Raji (cell line): ENCODE results near the gene FGF14.

Experiments
- POLR2A ChIP-seq: IDR thresholded peaks from 2 replicates; pipeline ENCODE4 v1.6.1; 2011; ENCODE audit warnings: low read depth, low read length, control low read depth; ENCODE audit not compliant: insufficient read depth

The FGF14 gene

DNA sequence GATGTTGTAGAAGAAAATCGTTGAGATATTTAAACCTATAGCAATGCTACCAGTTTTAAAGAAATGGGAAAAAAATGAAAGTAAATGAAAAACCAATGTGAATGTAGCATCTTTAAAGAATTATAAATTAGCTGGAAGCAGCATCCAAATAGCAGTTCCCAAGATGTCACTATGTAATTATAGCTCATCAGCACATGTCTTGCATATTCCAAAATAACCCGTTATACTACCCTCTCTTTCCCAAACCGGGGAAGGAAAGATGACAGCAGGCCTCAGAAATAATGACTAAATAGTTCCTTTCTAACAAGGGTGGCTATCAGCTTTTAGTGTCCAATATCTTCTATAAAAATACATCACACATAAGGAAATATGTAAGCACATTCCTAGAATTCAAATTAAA is 140.5 kb downstream of the FGF14 start:
- no peak for TF ChIP-seq POLR2A

DNA sequence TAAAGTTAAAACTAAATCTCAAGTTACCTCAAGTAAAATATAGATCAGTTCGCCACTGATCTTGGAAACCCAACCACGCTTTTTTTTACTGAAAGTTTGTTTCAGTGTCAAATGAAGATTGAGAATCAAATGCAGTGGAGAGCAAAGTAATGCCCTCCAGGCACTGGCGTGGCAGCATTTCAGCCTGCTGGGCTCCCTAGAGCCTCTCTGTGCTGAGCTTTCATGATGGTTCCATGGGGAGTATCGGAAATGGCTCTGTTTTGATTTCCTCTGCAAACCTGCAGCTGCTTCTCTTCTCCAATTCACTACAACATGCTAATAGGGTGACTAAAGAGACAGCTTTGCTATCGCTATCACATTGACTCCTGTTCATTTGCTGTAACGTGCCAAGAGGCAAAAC is 141.6 kb downstream of the FGF14 start:
- no peak for TF ChIP-seq POLR2A

- TF ChIP-seq POLR2A = no peak
Observed at GRCh38 chr13:102255409-102255808, 146.4 kb downstream of the FGF14 start.

DNA sequence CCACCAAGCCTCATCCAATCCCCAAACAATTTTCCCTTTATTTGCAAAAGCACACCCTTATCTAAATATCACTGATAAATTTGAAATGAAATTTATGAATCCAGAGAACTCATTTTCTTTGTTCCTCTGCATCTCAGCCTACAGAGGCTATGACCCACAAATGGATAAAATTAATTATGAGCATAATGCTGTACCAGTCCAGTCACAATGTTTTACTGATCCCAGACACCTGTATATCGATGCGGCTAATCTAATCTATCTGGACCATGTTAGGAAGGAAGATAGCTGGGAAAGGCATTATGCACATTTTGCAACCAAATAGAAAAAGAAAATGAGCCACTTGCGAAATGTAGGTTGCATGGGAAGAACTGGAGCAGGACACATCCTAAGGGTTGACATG is 150.0 kb downstream of the FGF14 start:
- TF ChIP-seq POLR2A = no peak

- no peak for TF ChIP-seq POLR2A
Observed at GRCh38 chr13:102250448-102250847, 151.4 kb downstream of the FGF14 start.

DNA sequence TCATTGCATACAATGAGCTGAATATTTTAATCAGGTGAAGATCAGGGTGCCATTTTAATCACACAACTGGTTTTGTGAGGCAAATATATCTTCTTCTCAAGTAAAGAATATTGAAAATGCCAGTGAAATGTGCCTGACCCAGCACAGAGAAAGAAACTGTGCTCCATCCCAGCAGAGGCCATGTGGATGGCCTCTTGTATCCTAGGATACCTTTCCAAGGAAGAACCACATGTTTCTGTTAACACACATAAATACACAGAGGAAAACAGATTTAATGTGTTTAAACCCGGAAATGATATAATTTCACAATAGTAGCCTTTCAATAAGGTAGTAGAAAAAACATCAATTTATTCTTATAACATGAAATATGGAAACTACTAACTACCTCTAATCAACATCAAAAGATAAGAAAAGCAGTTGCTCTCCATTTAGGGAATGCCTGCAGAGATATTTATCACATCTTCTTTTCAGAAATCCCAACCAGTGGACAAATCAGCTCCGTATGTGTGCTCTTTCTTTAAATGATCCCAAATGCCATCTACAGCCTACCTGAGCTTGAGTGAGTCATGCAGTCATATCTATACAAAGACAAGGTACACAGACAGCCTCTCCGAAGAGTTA is 157.1 kb downstream of the FGF14 start:
- no peak for TF ChIP-seq POLR2A

DNA sequence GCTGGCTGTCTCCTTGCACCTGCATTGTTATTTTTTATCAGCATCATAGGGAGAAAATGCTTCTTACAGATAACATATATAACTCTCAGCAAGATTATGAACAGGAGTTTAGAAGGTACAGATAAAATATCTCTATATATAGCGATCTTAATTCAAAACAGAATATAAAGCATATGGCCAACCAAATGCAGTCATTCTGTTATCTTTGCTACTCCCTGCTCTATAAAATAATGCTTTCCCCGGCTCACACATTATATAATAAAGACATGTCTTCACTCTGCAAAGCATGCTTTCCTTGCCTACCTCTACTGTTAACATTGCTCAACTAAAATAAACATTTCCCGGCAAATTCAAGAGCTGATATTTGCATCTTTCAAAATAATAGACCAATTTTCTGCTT is 161.7 kb downstream of the FGF14 start:
- TF ChIP-seq POLR2A = no peak

DNA sequence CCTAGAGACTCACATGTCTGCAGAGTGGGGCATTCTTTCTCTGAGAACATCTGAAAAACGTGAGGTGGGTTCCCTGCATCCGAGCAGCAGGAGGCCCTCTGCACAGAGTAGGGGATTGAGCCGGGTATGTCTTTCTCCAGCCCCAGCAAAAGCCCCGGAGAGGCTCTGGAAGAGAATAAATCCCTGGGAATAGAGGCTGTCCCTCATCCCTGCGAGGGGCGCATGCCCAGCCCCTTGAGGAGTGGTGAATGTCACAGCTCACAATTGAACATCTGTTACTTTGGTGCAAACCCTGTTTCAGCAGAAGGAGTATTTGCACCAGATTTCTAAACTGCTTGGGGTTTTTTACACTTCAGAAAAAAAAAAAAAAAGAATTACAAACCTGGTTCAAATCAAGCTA is 164.6 kb downstream of the FGF14 start:
- TF ChIP-seq POLR2A = no peak

DNA sequence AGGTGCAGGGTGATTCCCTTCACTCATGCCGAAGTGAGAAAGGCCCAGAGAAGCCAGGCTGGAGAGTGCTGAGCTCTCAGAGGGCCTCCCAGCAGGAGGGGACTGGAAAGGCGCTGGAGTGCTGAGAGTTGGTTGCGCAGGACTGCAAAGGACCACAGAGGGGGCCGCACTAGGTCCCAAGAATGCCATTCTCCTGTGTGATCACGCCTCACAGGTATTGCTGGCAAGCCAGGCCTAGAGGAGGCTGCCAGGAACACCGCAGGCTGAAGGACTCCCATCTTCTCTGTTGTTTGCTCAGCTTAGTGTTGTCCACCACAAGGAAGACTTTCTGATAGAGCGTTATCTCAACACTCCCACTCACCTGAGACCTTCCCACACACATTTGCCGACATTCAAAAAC is 165.0 kb downstream of the FGF14 start:
- no peak for TF ChIP-seq POLR2A

DNA sequence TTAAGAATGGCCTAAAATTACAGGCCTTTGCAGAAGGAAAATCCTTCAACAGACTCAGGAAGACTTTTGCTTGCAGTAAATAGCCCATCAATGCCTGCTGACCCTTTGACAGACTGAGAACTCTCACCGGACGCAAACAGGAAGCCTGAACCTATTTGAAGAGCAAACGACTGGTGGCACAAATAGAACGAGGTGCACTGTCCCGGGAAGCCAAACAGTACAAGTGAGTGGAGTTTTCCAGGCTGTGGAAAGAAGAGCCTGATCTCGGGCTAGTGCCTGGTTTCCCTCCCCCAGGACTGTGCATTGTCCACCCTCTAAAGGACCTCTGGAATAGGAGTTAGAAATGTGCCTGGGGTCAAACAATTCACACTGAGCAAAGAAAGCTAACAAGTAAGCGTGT is 165.5 kb downstream of the FGF14 start:
- TF ChIP-seq POLR2A = no peak

DNA sequence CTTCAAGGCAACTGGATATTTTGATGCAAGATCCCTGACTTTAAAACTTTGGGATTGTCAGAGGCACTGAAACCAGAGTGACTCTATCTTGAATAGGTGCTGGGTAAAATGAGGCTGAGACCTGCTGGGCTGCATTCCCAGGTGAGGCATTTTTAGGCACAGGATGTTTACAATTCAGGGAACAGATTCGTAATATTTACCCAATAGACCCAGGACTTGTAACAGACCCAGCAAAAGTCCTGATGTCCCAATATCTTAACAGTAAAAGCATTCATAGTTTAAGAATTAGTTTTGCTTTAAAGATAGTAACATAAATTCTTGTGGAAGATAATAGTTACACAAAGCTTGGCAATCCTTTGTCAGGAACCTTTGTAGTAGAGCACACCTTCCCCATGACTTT is 166.2 kb downstream of the FGF14 start:
- TF ChIP-seq POLR2A = no peak

DNA sequence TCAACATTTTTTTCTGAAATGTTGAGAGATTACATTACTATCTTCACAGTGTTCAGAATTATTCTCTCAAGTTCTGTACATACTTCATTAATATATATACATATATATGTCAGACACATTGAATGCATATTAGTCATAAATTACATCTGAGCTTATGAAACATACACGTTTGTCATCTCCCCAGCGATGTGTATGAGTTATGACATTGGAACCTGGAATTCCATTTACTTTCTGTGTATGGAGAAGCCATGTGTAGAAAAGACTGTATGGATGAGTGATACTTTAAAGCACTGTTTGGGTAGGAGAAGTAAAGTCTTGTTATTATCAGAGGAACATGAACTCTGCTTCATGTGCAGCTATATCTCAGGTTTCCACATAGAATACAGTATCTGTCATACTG is 167.2 kb downstream of the FGF14 start:
- TF ChIP-seq POLR2A = no peak

GRCh38 chr13:102233566-102234208 is 168.2 kb downstream of the FGF14 start:
- no peak for TF ChIP-seq POLR2A

DNA sequence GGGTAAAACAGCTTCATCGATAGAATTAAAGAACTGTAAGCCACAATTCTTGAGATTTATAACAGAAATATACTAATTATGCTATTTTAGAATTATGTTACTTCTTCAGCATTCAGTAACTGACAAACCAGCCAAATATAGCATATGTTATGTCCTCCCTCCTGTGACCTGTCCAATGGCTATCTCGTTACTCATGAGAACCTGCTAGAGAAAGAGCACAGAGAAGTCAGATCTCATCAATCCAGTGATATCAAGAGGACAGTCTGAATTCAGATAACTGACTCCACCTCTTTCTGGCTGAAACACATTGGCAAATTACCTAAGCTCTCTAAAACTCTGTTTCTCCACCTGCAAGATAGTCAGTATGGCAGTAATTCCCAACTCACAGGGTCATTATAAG is 170.4 kb downstream of the FGF14 start:
- no peak for TF ChIP-seq POLR2A

DNA sequence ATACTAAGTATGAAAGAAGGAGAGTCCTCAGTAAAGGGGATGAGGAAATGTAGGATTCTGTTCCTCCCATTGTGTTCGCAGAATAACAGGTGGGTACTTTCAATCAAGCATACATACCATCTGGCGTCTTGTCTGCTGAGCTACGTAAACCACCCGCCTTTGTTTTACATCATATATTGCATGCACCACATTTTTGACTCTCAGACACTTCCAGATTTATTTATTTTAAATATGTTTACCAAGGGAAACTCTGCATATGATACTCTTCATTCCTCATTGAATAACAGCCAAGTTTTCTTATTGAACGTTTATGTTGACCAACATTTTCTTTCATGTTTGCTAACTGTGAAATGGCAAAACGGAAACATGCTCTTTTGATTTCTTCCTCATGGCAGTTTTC is 174.1 kb downstream of the FGF14 start:
- no peak for TF ChIP-seq POLR2A

DNA sequence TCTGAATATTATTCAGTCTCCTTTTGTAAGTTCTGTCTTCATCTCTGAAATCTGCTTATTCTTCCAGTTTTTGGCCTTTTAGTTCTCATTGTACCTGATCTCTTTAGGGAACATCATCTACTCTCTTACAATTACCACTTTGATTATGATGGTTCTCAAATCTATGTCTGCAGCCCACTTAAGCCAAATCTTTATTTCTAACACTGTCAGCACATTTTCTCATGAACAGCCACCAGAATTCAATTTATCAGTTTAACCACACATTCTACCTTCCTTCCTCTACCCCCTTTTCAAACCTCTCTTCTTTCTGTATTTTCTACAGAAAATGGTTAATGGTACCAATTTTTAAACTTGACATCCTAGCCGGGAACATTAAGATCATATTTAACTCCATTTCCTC is 175.3 kb downstream of the FGF14 start:
- no peak for TF ChIP-seq POLR2A

GRCh38 chr13:102225892-102226291 is 176.0 kb downstream of the FGF14 start:
- TF ChIP-seq POLR2A = no peak
